C4-2B (cell line): Measurements from ENCODE around the gene DNAJA4.

Experiments used
- CTCF ChIP-seq: fragments of 450-650 bp; conservative IDR thresholded peaks from 2 replicates; pipeline ENCODE4 v1.5.1; 2017; ENCODE audit warnings: mild to moderate bottlenecking
- ZFX ChIP-seq: fragments of 450-650 bp; IDR thresholded peaks from 2 replicates; pipeline ENCODE4 v1.6.1; 2017

DNA sequence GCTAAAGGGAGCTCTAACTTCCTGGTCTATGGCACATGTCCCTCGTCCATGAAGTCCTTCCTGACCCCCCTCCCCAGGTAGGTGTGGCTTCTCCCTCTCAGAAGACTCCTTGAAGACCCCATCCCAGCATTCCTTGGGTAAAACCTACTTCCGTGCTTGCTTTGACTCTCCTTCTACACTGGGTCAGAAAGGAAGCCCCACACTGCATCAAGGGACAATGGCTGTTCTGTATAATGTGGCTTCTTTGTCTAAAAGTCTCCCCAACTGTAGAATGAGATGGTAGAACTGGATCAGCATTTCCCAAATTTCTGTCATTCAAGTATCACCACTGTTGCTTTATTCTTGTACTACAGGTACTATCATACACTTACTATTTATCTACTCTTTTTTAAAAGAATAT lies 3.9 kb upstream of the DNAJA4 start:
- no peak for TF ChIP-seq CTCF
- TF ChIP-seq ZFX: no peak
